ENCODE results near the gene CCRL2. TPM values are rescaled to one million over a fixed set of nuclear protein-coding genes. Genes with fewer than 3 reads are reported as not detected.
"Not testable (repeated sequence)": the region's sequence is repeated elsewhere in the genome, so short reads cannot be mapped to it uniquely, and the experiment has no call there.

The CCRL2 gene
- total RNA-seq, 2 donors from 2014 or later, result 2.1 to 3.1 TPM

DNA sequence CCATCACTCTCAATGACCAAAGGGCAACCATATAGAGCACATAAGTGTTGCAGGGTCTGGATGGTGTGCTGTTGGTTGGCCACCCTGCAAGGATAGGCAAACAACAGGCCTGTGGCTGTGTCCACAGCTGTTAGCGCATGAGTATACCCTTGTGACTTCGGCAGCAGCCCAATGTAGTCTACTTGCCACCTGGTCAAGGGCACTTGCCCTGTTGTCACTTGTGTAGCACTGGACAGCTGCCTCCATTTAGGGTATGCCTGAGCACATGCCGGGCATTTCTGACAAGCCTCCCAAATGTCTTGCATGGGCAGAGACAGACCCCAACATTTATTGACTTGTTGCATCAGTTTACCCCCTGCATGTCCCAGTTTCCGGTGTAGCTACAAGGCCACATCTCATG is 12.8 kb downstream of the CCRL2 start:
- DNase-seq (no peak), ATAC-seq (no peak)
- intact Hi-C loops (cut with DNase I), result no loop called here

GRCh38 chr3:46420931-46421330 is 13.9 kb downstream of the CCRL2 start:
- no peak for DNase-seq
- intact Hi-C loops (cut with DNase I), result no loop called here

GRCh38 chr3:46422617-46423016 is 15.6 kb downstream of the CCRL2 start:
- intact Hi-C loops (cut with DNase I), result no loop called here
- ATAC-seq, result no peak
- DNase-seq, result no peak

More at GRCh38 chr3:46420931-46421330, 13.9 kb downstream of the CCRL2 start:
- ATAC-seq, result no peak

GRCh38 chr3:46423588-46423987 is 16.5 kb downstream of the CCRL2 start:
- intact Hi-C loops (cut with DNase I), result no loop called here
- ATAC-seq, result no peak

DNA sequence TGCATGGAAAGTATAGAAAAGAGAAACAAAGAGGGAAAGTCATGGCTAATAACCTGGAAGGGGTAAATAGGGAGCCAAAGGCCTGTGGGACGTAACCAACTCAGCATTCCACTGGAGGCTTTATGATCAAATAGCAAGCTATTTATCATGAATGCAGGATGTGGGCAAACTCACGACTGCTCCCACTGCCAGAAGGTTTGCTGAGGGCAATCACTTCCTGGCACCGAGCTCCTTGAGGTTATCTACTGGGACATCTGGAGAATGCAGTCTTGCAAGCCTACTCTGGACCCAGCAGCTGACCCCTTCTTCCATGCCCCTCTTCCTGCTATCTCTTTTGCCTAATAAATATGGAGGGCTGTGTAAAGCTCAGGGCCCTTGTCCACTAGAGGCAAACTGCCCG is 19.4 kb downstream of the CCRL2 start:
- intact Hi-C loops (cut with DNase I); DNase-seq; ATAC-seq: not testable (repeated sequence)

More at GRCh38 chr3:46423588-46423987, 16.5 kb downstream of the CCRL2 start:
- no peak for DNase-seq

DNA sequence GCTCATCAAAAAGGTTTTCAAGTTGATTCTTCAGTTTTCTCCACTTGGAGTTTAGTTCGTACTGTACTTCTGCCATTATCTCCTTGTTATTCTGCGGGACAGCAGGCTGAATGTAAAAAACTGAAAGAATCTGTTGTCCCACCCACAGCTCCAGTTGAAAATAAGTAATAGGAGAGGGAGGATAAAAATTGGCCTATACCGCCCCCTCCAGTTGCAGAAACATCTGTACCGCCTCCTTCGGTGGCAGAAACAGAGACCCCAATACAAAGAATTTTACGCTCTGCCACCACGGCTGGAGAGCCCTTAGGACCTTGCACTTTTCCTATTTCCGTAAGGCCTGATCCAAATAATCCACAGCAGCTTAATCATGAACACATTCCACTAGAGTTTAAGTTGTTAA is 20.3 kb downstream of the CCRL2 start:
- DNase-seq; ATAC-seq; intact Hi-C loops (cut with DNase I): not testable (repeated sequence)

DNA sequence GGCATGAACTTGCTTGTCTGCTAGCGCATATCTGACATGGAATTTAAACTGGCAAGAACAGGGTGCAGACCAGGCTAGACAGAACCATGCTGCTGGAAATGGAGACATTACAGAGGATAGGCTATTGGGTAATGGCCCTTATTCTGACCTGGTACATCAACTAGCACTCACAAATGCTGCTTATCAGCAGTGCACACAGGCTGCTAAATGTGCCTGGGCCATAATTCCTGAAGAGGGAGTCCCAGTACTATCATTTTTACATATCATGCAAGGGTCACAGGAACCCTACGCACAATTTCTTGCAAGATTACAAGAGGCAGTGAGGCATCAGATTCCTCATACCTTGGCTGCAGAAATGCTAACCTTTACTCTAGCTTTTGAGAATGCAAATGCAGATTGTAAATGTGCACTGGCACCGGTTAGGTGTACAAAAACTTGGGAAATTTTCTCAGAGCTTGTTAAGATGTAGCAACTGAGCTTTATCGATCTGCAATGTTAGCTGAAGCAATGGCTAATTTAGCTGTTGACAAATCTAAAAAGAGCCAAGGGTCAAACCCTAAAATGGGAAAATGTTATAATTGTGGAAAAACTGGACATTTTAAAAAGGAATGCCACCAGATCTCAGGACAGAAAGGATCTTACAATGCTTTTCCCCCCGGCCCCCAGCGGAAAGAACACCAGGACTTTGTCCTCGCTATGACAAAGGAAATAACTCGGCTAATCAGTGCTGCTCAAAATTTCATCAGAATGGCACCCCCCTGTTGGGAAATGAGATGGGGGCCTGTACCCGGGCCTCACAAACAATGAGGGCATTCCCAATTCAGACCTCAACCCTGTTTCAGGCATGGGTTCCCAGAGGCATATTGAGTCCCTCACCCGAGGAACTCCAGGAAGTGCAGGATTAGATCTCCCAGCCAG is 21.1 kb downstream of the CCRL2 start:
- intact Hi-C loops (cut with DNase I), result no loop called here
- peak; percentile 87 to 94 for ATAC-seq
- no peak for DNase-seq

DNA sequence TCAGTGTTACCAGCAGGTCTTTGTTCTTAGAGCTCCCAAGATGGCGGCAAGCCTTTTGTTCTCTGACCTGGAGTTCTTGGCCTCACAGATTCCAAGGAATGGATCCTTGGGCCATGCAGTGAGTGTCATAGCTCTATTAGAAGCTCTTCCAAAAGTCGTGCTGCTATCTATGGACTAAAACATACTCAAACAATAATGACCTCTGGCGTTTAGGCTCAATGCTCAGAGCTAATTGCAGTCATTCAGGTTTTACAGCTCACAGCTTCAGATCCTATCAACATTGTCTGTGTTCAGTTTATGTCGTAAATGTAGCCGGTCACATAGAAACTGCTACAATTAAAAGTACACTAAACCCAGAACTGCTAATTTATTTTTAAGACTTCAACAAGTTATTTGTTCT is 22.2 kb downstream of the CCRL2 start:
- no peak for DNase-seq
- ATAC-seq, result no peak
- intact Hi-C loops (cut with DNase I), result no loop called here

DNA sequence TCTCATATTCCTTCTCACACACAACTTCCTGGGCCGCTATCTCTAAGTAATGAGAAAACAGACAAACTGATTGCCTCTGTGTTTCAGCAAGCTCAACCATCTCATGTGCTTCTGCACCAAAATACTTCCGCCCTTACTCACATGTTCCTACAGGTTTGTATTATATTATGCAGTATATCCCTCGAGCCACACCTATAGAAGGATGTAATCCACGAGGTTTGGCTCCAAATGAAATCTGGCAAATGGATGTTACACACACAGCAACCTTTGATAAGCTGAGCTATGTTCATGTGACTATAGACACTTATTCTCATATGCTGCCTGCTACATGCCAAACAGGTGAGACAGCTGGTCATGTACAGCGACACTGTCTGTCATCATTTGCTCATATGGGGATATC is 22.6 kb downstream of the CCRL2 start:
- ATAC-seq, result no peak
- DNase-seq, result no peak
- intact Hi-C loops (cut with DNase I), result no loop called here

DNA sequence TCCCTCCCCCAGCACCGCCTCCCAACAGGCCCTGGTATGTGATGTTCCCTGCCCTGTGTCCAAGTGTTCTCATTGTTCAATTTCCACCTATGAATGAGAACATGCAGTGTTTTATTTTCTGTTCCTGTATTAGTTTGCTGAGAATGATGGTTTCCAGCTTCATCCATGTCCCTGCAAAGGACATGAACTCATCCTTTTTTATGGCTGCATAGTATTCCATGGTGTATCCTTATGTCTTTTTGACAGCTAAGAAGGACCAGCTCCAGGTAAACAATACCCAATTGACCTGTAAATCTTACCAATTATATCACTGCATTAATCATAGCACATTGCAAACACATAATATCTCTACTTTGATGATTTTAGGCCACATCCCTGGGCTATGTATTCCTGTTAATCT is 23.8 kb downstream of the CCRL2 start:
- DNase-seq; intact Hi-C loops (cut with DNase I); ATAC-seq: not testable (repeated sequence)

GRCh38 chr3:46431905-46432304 is 24.8 kb downstream of the CCRL2 start:
- DNase-seq; ATAC-seq; intact Hi-C loops (cut with DNase I): not testable (repeated sequence)

DNA sequence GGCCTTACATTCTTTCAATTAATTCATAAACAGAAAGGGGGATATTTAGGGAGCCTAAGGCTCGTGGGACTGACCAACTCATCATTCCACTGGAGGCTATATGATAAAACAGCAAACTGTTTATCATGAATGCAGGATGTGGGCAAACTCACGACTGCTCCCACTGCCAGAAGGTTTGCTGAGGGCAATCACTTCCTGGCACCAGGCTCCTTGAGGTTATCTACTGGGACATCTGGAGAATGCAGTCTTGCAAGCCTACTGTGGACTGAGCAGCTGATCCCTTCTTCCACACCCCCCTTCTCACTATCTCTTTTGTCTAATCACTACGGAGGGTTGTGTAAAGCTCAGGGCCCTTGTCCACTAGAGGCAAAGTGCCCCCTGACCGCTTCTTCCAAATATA is 26.1 kb downstream of the CCRL2 start:
- ATAC-seq; intact Hi-C loops (cut with DNase I); DNase-seq: not testable (repeated sequence)

DNA sequence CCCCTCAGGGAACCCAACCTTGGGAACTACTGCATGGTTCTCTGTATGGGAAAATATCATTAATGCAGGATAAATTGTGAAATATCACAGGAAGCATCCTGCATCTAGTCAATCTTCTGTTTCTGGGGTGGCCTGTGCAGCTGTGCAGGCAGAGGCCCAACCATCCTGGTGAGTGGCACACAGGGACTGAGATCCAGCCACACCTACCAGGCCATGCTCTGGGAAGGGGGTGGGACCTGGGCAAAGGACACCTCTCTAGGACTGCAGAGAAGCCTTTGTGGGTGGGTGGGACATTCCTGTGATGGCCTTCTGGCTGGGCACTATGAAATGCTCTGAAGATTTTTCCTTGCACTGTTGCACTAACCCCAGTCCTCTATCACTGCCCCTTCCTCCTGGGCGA is 26.8 kb downstream of the CCRL2 start:
- no peak for DNase-seq
- no peak for ATAC-seq
- intact Hi-C loops (cut with DNase I), result no loop called here

- no peak for DNase-seq
- ATAC-seq, result no peak
- intact Hi-C loops (cut with DNase I), result no loop called here
Measured at GRCh38 chr3:46435081-46435726, 28.1 kb downstream of the CCRL2 start.

DNA sequence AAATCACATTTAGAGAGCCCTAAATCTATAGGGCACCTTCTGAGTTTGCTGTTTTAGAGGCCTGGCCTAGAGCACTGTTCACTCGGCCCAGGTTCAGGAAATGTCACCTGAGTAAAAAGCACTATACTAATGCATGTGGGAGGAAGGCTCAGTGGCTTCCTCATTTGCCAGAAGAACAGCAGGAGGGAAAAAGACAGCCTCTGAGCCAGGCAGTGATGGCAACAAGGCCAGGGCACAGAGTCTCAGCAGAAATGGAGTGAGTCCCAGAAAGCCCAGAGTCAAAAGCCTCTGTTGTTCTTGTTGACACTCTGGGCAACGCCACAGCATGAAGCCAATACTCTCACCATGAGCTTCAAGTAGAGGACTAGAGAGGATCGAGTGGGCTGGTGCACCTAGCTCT is 31.8 kb downstream of the CCRL2 start:
- intact Hi-C loops (cut with DNase I), result no loop called here
- no peak for ATAC-seq
- no peak for DNase-seq

DNA sequence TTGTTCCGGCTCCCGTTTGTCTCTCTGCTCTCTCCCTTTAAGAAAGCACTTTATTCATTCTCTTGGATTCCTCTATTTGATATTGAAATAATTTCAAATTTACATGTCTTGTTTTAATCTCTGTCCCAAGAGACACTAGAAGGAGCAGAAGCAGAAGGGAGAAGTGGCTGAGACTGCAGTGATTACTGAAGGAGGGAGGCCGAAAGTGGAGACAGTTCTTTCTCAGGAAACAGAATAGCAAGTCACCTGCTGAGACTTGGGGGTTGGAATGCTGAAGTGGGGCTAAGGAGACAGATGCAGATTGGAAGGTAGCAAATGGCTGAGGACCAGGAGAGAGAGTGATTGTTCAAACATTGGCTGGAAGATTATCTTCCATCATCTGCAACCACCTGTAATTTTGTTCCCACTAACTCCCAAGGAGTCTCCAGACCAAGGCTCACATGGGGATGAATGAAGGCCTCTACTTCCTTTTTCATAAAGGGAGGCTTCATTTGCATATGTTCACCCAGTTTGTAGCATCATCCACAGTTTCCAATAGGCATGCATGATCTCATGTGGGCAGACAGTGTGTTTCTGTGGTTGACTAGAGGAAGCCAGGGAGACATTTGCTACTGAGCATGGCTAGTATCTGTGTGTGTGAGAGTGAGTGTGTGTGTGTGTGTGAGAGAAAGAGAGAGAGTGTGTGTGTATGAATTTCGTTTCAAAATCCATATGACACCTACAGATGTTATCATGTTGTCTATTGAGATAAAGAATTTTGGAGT is 33.7 kb downstream of the CCRL2 start:
- DNase-seq, result no peak
- intact Hi-C loops (cut with DNase I), result no loop called here
- ATAC-seq, result no peak

DNA sequence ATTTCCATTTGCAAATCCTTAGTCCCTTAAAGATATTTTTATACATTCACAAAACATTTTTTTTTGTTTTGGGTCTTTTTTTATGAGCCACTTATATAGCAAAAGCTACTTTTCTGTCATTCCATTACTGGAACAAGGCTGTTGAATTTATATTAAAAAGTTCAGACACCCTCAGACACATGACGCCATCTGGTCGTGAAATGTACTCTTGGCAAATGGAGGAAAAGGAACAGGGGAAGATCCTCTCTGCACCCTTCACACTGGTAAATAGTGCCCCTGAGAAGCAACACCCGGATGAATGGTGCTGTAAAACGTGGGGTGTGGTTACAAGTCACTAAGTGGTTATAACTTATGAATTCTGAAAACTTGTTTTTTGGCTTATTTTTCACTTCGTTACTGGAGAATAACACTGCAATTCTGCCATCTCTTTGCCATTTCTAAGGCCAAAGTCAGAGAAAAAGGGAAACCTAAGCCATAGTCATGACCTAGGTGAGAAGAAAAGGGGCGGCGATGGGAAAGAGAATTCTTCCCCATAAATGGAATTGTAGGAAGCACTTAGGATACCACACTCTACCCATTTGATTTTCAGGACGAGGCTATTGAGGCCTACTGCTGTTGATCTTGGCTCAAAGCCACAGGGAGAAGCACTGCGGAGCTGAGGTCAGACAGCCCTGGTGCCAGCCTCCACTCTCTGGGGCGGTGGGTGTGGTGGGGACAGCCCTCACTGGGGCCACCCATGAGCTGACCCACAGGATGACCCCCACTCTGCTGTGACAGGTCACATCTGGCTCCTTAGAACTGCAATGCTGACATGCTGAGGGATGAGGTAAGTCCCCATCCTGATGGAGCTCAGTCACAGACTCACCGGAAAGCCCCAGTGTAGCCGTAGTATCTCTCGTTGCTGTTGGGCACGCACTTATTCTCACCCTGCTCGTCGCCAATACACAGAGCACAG is 35.8 kb downstream of the CCRL2 start:
- intact Hi-C loops (cut with DNase I), result no loop called here
- no peak for ATAC-seq
- DNase-seq, result no peak

GRCh38 chr3:46447228-46447985 is 40.3 kb downstream of the CCRL2 start:
- intact Hi-C loops (cut with DNase I), result no loop called here

More at GRCh38 chr3:46447228-46447985, 40.3 kb downstream of the CCRL2 start:
- DNase-seq (no peak), ATAC-seq (peak in 1 of 2 donors; percentile 48)

Data from left cardiac atrium (tissue), 4 donors.